Liver (tissue), 9 donors: ENCODE measurements around the gene BTRC. TPM values are rescaled to one million over a fixed set of nuclear protein-coding genes. Genes with fewer than 3 reads are reported as not detected.

ENCODE experiments used
- DNase-seq: peaks from one replicate; pipeline ENCODE4 v3.0.0-alpha.2; 2017; ENCODE audit warnings: low spot score
- H3K27ac ChIP-seq, 2 donors: one replicate each; pipeline ENCODE4 v1.7.0; 2013; ENCODE audit warnings: inconsistent platforms in 2 of 2, low read length in 2 of 2, control low read depth in 1 of 2, low read depth in 1 of 2, mild to moderate bottlenecking in 1 of 2
- H3K27me3 ChIP-seq, 4 donors: one replicate each; pipeline versions ENCODE4 v1.6.1 to v1.7.0; 2013; ENCODE audit warnings: low read length in 3 of 4, inconsistent platforms in 1 of 4, mild to moderate bottlenecking in 1 of 4, moderate library complexity in 1 of 4; ENCODE audit not compliant: control insufficient read depth in 4 of 4, insufficient read depth in 4 of 4
- H3K36me3 ChIP-seq, 4 donors: one replicate each; pipeline versions ENCODE4 v1.6.1 to v1.7.0; 2013; ENCODE audit warnings: low read length in 3 of 4, mild to moderate bottlenecking in 3 of 4, low read depth in 1 of 4, moderate library complexity in 1 of 4; ENCODE audit not compliant: control insufficient read depth in 4 of 4, insufficient read depth in 3 of 4
- H3K4me1 ChIP-seq, 4 donors: one replicate each; pipeline versions ENCODE4 v1.6.1 to v1.7.0; 2013; ENCODE audit warnings: low read length in 3 of 4, mild to moderate bottlenecking in 3 of 4, moderate library complexity in 1 of 4; ENCODE audit not compliant: control insufficient read depth in 4 of 4, insufficient read depth in 4 of 4
- H3K4me3 ChIP-seq, 3 donors: one replicate each; pipeline versions ENCODE4 v1.6.1 to v1.7.0; 2013; ENCODE audit warnings: low read length in 3 of 3, control low read depth in 1 of 3, low read depth in 1 of 3, mild to moderate bottlenecking in 1 of 3
- H3K9ac ChIP-seq, 2 donors: one replicate each; pipeline ENCODE4 v1.7.0; 2013; ENCODE audit warnings: low read length in 2 of 2, mild to moderate bottlenecking in 2 of 2, moderate library complexity in 2 of 2, control low read depth in 1 of 2, low read depth in 1 of 2
- H3K9me3 ChIP-seq, 4 donors: one replicate each; pipeline versions ENCODE4 v1.6.1 to v1.7.0; 2013; ENCODE audit warnings: low read length in 3 of 4; ENCODE audit not compliant: control insufficient read depth in 4 of 4
- EGR1 ChIP-seq, 2 donors: IDR thresholded peaks; 2 replicates each; pipeline ENCODE4 v1.6.1; 2016 to 2018; ENCODE audit warnings: antibody characterized with exemption in 2 of 2, low read depth in 2 of 2
- FOXA1 ChIP-seq: IDR thresholded peaks from 2 replicates; pipeline ENCODE4 v1.6.1; 2016; ENCODE audit warnings: antibody characterized with exemption
- FOXA2 ChIP-seq: IDR thresholded peaks from 2 replicates; pipeline ENCODE4 v1.6.1; 2016; ENCODE audit warnings: antibody characterized with exemption
- GABPA ChIP-seq, 2 donors: IDR thresholded peaks in 1 of 2; conservative IDR thresholded peaks in 1 of 2; 2 replicates each; pipeline ENCODE4 v1.6.1; 2016; ENCODE audit warnings: antibody characterized with exemption in 2 of 2, mild to moderate bottlenecking in 1 of 2, moderate library complexity in 1 of 2
- HNF4G ChIP-seq: IDR thresholded peaks from 2 replicates; pipeline ENCODE4 v1.6.1; 2016; ENCODE audit warnings: antibody characterized with exemption
- JUND ChIP-seq, 2 donors: IDR thresholded peaks; 2 replicates each; pipeline ENCODE4 v1.6.1; 2016; ENCODE audit warnings: antibody characterized with exemption in 2 of 2
- RAD21 ChIP-seq, 2 donors: IDR thresholded peaks; 2 replicates each; pipeline ENCODE4 v1.6.1; 2016; ENCODE audit warnings: antibody characterized with exemption in 2 of 2, mild to moderate bottlenecking in 2 of 2
- RXRA ChIP-seq, 2 donors: IDR thresholded peaks; 2 replicates each; pipeline ENCODE4 v1.6.1; 2017 to 2018; ENCODE audit warnings: antibody characterized with exemption in 2 of 2, mild to moderate bottlenecking in 1 of 2
- SP1 ChIP-seq: IDR thresholded peaks from 2 replicates; pipeline ENCODE4 v1.6.1; 2018; ENCODE audit warnings: antibody characterized with exemption, mild to moderate bottlenecking
- TAF1 ChIP-seq: conservative IDR thresholded peaks from 2 replicates; pipeline ENCODE4 v1.6.1; 2016; ENCODE audit warnings: antibody characterized with exemption, mild to moderate bottlenecking
- YY1 ChIP-seq: IDR thresholded peaks from 2 replicates; pipeline ENCODE4 v1.6.1; 2016; ENCODE audit warnings: antibody characterized with exemption, mild to moderate bottlenecking
- WGBS: extraction: QIAGEN DNeasy Blood & Tissue Kit; methylation state at CpG from one replicate; pipeline ENCODE4 v1.1.7; 2013; 5-methylcytosine and 5-hydroxymethylcytosine counted together
- polyA plus RNA-seq, 2 donors: library from polyadenylated mRNA; stranded (reverse) in 1 of 2; unstranded in 1 of 2; fragments of 200-250 nt in 1 of 2; fragments of >200 nt in 1 of 2; fragmentation: Nextera tagmentation in 1 of 2; extraction: Ambion mirVana in 1 of 2; gene quantifications; one replicate each; pipeline versions ENCODE4 v1.2.1 to v1.2.3, GENCODE V29; 2013 to 2015
- total RNA-seq, 2 donors: library from RNA; depleted of rRNA; stranded (reverse); fragments of >200 nt; gene quantifications; one replicate each; pipeline ENCODE4 v1.2.3, GENCODE V29; 2014
- TF ChIP-seq, protein P1 (sequence below): IDR thresholded peaks from 2 replicates; pipeline ENCODE4 v1.6.1; 2016; ENCODE audit warnings: antibody characterized with exemption, mild to moderate bottlenecking
- TF ChIP-seq, protein P2 (sequence below): fragments of 150-350 bp; IDR thresholded peaks from 2 replicates; pipeline ENCODE4 v1.5.1; 2017; ENCODE audit warnings: improper control_type of control experiment, low read depth, low read length; ENCODE audit not compliant: missing input control
- TF ChIP-seq, protein P3 (sequence below): IDR thresholded peaks from 2 replicates; pipeline ENCODE4 v1.6.1; 2016; ENCODE audit warnings: antibody characterized with exemption
- TF ChIP-seq, protein P4 (sequence below): IDR thresholded peaks from 2 replicates; pipeline ENCODE4 v1.6.1; 2016; ENCODE audit warnings: antibody characterized with exemption
- TF ChIP-seq, protein P5 (sequence below): IDR thresholded peaks from 2 replicates; pipeline ENCODE4 v1.6.1; 2016; ENCODE audit warnings: antibody characterized with exemption
- donor health status: healthy.
- donor health status: healthy.
- donor health status: healthy.
- donor health status: healthy.
- donor health status: healthy.

Gene BTRC
- total and polyA plus RNA-seq, 4 donors = 2.7 to 28.2 (median 5.9) TPM

DNA sequence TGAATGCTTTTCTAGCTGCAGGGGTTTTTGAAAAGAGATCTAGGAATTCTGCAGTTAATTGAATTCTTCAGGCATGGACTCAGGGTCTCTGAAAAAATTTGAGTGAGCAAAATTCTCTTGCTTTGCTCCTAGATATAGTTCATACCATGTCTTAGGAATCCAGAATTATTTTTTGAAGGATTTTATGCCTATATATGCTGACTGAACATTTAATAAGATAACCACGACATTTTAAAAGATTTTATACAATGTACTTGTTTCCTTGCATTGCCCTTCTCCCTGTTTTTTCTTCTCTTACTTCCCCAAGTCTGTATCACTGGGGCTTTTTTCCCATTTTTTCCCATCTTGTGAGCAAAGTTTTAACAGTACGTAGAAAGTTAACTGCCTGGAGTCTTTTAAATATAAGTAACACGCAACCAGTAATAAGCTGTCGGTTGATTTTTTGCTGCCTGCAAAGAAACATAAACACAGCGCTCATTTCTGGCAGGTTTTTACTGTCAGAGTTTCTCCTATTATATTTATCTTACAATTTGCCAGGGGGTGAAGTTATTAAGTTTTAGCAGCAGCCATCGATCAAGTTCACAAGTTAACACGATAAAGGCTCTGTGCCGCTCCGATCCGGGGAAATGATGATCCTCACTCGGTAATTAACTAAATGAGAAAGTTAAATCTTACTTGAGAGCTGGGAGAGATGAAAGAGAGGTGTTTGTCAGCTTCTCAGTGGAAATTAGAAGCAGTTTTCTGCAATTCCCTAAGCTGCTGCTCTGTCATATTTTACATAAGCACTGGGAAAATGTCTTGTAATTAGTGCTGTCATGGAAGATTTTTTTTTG lies 153.1 kb downstream of the BTRC start:
- Histone ChIP-seq H3K27me3 (no peaks in the 10 kb centered on the region), H3K9ac (no peak overlapping the region), H3K9me3 (no peaks in the 10 kb centered on the region), H3K27ac (no peak overlapping the region), H3K4me3 (no peak overlapping the region), H3K4me1 (no peaks in the 10 kb centered on the region), H3K36me3 (no peaks in the 10 kb centered on the region)
- no peak for DNase-seq
- 86% methylated on average over 11 of the region's 11 CpGs for WGBS
- TF ChIP-seq, protein P1, sequence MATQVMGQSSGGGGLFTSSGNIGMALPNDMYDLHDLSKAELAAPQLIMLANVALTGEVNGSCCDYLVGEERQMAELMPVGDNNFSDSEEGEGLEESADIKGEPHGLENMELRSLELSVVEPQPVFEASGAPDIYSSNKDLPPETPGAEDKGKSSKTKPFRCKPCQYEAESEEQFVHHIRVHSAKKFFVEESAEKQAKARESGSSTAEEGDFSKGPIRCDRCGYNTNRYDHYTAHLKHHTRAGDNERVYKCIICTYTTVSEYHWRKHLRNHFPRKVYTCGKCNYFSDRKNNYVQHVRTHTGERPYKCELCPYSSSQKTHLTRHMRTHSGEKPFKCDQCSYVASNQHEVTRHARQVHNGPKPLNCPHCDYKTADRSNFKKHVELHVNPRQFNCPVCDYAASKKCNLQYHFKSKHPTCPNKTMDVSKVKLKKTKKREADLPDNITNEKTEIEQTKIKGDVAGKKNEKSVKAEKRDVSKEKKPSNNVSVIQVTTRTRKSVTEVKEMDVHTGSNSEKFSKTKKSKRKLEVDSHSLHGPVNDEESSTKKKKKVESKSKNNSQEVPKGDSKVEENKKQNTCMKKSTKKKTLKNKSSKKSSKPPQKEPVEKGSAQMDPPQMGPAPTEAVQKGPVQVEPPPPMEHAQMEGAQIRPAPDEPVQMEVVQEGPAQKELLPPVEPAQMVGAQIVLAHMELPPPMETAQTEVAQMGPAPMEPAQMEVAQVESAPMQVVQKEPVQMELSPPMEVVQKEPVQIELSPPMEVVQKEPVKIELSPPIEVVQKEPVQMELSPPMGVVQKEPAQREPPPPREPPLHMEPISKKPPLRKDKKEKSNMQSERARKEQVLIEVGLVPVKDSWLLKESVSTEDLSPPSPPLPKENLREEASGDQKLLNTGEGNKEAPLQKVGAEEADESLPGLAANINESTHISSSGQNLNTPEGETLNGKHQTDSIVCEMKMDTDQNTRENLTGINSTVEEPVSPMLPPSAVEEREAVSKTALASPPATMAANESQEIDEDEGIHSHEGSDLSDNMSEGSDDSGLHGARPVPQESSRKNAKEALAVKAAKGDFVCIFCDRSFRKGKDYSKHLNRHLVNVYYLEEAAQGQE = no peak
- TF ChIP-seq, protein P2, sequence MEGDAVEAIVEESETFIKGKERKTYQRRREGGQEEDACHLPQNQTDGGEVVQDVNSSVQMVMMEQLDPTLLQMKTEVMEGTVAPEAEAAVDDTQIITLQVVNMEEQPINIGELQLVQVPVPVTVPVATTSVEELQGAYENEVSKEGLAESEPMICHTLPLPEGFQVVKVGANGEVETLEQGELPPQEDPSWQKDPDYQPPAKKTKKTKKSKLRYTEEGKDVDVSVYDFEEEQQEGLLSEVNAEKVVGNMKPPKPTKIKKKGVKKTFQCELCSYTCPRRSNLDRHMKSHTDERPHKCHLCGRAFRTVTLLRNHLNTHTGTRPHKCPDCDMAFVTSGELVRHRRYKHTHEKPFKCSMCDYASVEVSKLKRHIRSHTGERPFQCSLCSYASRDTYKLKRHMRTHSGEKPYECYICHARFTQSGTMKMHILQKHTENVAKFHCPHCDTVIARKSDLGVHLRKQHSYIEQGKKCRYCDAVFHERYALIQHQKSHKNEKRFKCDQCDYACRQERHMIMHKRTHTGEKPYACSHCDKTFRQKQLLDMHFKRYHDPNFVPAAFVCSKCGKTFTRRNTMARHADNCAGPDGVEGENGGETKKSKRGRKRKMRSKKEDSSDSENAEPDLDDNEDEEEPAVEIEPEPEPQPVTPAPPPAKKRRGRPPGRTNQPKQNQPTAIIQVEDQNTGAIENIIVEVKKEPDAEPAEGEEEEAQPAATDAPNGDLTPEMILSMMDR = no peak
- TF ChIP-seq, protein P3, sequence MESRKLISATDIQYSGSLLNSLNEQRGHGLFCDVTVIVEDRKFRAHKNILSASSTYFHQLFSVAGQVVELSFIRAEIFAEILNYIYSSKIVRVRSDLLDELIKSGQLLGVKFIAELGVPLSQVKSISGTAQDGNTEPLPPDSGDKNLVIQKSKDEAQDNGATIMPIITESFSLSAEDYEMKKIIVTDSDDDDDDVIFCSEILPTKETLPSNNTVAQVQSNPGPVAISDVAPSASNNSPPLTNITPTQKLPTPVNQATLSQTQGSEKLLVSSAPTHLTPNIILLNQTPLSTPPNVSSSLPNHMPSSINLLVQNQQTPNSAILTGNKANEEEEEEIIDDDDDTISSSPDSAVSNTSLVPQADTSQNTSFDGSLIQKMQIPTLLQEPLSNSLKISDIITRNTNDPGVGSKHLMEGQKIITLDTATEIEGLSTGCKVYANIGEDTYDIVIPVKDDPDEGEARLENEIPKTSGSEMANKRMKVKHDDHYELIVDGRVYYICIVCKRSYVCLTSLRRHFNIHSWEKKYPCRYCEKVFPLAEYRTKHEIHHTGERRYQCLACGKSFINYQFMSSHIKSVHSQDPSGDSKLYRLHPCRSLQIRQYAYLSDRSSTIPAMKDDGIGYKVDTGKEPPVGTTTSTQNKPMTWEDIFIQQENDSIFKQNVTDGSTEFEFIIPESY = no peak
- TF ChIP-seq GABPA (IDR thresholded peaks at IDR 0.05 in 1 of 2, conservative IDR thresholded peaks at IDR 0.05 in 1 of 2) (no peak), FOXA1 (no peak)

DNA sequence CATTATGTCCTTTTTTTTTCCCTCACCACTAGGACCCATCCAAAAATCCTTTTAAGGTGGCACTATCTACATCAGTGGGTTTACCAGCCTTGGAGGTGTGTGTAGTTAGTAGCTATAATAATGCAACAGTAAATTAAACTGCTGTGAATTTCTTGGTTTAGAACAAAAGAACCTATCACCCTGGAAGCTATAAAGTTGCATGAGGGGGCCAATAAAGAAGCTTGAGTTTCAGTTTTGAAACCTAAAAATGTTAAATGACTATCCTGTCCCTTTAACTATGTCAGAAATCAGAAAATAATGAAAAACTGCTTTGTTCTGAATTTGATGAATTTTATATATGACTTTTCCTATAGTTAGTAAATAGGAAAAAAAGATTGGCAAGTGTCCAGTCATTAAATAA lies 153.9 kb downstream of the BTRC start:
- H3K27me3 ChIP-seq = no peaks in the 10 kb centered on the region
- DNase-seq = no peak
- no peak overlapping the region for H3K9ac ChIP-seq
- H3K9me3 ChIP-seq = no peaks in the 10 kb centered on the region
- H3K4me1 ChIP-seq = no peaks in the 10 kb centered on the region
- H3K36me3 ChIP-seq = no peaks in the 10 kb centered on the region
- no peak overlapping the region for H3K4me3 ChIP-seq
- H3K27ac ChIP-seq = no peak overlapping the region
- TF ChIP-seq GABPA (IDR thresholded peaks at IDR 0.05 in 1 of 2, conservative IDR thresholded peaks at IDR 0.05 in 1 of 2) (no peak), RXRA (IDR thresholded peaks at IDR 0.05) (no peak), EGR1 (IDR thresholded peaks at IDR 0.05; ENCODE audit: low read depth in 2 of 2) (no peak), JUND (IDR thresholded peaks at IDR 0.05) (no peak), HNF4G (no peak), SP1 (no peak), TAF1 (no peak), YY1 (no peak), FOXA1 (no peak), RAD21 (IDR thresholded peaks at IDR 0.05) (no peak), FOXA2 (no peak)
- TF ChIP-seq, protein P2 = no peak
- TF ChIP-seq, protein P4, sequence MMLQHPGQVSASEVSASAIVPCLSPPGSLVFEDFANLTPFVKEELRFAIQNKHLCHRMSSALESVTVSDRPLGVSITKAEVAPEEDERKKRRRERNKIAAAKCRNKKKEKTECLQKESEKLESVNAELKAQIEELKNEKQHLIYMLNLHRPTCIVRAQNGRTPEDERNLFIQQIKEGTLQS = no peak
- TF ChIP-seq, protein P5, sequence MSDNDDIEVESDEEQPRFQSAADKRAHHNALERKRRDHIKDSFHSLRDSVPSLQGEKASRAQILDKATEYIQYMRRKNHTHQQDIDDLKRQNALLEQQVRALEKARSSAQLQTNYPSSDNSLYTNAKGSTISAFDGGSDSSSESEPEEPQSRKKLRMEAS = no peak
- TF ChIP-seq, protein P1 = no peak
